Right atrium auricular region (tissue), 2 donors: ENCODE results near the gene TSPAN7. TPM values are rescaled to one million over a fixed set of nuclear protein-coding genes. Genes with fewer than 3 reads are reported as not detected.
A peak's percentile ranks its signal among the peaks of the same experiment; 100 is the strongest.

Source experiments
- DNase-seq: peaks from one replicate; pipeline ENCODE4 v3.0.0-alpha.2; 2019; ENCODE audit warnings: low spot score
- H3K27ac ChIP-seq, 2 donors: fragments of 200-600 bp; sonication (generic); 1 replicate in 1 of 2; 2 replicates in 1 of 2; pipeline ENCODE4 v1.5.1; 2016 to 2019
- H3K27me3 ChIP-seq, 2 donors: fragments of 200-600 bp; sonication (generic); one replicate each; pipeline versions ENCODE4 v1.5.1 to v1.6.0; 2017 to 2019
- H3K36me3 ChIP-seq: fragments of 200-600 bp; sonication (generic); one replicate; pipeline ENCODE4 v1.5.1; 2016
- H3K4me1 ChIP-seq, 2 donors: fragments of 200-600 bp; sonication (generic); one replicate each; pipeline versions ENCODE4 v1.5.1 to v1.6.0; 2017 to 2019
- H3K4me3 ChIP-seq, 2 donors: fragments of 200-600 bp; sonication (generic); 1 replicate in 1 of 2; 2 replicates in 1 of 2; pipeline ENCODE4 v1.5.1; 2017 to 2019; ENCODE audit warnings: mild to moderate bottlenecking in 1 of 2, moderate library complexity in 1 of 2
- H3K9me3 ChIP-seq, 2 donors: fragments of 200-600 bp; sonication (generic); one replicate each; pipeline ENCODE4 v1.5.1; 2019
- total RNA-seq, 2 donors: library from RNA; depleted of rRNA; stranded (reverse); fragments of >200 nt; gene quantifications; one replicate each; pipeline ENCODE4 v1.1.0, GENCODE V29; 2016
- TF ChIP-seq, protein P1 (sequence below), 2 donors: fragments of 200-600 bp; sonication (generic); IDR thresholded peaks; one replicate each; pipeline ENCODE4 v1.5.1; 2019; ENCODE audit warnings: antibody characterized with exemption in 2 of 2

Gene TSPAN7
- total RNA-seq, 2 donors from 2014 or later, result 100 to 134 TPM

DNA sequence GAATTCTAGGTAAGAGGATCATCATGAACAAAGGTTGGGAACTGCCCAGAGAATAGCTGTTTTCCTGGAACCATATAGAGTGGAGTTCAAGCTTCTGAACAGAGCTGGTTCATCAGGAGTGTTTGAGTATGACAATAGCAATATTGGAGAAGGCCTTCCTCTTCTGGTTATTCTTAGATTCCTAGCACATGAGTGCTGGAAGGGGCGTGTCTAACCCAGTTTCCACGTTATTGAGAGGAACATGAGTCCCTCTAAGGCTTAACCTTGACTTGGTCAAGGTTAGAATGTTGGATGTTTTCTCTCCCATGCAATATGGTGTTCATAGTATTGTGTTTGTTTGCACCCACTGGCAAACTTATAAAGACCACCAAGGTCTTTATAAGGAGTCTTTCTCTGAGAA lies 101.3 kb downstream of the TSPAN7 start:
- Histone ChIP-seq H3K4me1 (no peaks in the 10 kb centered on the region), H3K4me3 (no peak overlapping the region), H3K36me3 (no peaks in the 10 kb centered on the region), H3K27ac (no peak overlapping the region), H3K9me3 (no peaks in the 10 kb centered on the region), H3K27me3 (no peaks in the 10 kb centered on the region)
- DNase-seq, result no peak
- TF ChIP-seq, protein P1, sequence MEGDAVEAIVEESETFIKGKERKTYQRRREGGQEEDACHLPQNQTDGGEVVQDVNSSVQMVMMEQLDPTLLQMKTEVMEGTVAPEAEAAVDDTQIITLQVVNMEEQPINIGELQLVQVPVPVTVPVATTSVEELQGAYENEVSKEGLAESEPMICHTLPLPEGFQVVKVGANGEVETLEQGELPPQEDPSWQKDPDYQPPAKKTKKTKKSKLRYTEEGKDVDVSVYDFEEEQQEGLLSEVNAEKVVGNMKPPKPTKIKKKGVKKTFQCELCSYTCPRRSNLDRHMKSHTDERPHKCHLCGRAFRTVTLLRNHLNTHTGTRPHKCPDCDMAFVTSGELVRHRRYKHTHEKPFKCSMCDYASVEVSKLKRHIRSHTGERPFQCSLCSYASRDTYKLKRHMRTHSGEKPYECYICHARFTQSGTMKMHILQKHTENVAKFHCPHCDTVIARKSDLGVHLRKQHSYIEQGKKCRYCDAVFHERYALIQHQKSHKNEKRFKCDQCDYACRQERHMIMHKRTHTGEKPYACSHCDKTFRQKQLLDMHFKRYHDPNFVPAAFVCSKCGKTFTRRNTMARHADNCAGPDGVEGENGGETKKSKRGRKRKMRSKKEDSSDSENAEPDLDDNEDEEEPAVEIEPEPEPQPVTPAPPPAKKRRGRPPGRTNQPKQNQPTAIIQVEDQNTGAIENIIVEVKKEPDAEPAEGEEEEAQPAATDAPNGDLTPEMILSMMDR (IDR thresholded peaks at IDR 0.05), result no peak

DNA sequence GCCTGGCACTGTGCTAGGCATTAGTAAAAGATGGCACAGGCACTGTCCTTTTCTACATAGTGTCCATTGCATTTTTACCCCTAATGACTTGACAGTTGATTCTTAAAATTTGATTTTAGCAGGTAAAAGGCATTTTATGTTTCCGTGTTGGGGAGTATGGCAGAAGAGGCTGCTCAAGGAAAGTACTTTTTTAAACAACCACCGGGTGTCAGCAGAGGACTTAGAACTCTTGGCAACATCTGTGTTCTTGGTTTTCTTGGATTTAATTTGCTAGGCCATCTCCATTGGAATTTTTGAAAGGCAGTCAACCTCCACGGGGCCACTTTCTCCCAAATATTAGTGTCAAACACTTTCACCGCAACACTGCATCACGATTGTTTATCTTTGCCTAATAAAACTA lies 102.9 kb downstream of the TSPAN7 start:
- TF ChIP-seq, protein P1 (IDR thresholded peaks at IDR 0.05), result peak in 1 of 2 donors; percentile 60
- Histone ChIP-seq H3K4me3 (no peak overlapping the region), H3K9me3 (no peaks in the 10 kb centered on the region), H3K27me3 (no peaks in the 10 kb centered on the region), H3K4me1 (no peaks in the 10 kb centered on the region), H3K36me3 (no peaks in the 10 kb centered on the region), H3K27ac (no peak overlapping the region)
- DNase-seq, result no peak

DNA sequence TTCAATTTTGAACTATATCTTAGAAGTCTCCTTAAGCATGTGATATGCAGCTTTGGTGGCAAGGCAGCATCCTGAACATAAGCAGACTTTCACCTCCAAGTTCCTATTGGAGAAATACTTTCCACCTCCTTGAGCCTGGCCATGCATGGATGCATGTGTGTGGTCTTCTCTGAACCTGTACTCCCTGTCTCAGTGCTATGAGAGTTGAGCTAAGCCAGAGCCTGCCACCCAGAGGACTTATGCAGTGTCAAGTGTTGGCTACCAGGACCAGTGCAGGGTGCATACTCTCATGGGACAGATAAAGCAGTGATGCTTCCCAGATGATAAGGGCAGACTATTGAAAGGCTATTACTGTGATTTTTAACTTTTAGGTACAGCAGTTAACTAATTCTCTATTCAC lies 105.6 kb downstream of the TSPAN7 start:
- H3K36me3 ChIP-seq, result no peaks in the 10 kb centered on the region
- TF ChIP-seq, protein P1 (IDR thresholded peaks at IDR 0.05), result no peak

DNA sequence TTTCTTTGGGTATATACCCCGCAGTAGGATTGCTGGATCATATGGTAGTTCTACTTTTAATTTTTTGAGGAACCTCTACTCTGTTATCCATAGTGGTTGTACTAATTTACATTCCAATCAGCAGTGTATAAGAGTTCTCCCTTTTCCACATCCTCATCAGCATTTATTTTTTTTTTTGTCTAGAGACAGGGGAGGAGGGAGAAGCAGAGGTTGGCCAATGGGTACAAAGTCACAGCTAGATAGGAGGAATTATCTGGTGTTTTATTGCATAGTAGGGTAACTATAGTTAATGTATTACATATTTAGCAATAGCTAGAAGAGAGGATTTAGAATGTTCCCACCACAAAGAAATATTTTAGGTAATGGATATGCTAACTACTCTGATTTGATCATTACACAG lies 107.4 kb downstream of the TSPAN7 start:
- DNase-seq, result no peak
- Histone ChIP-seq H3K27me3 (no peaks in the 10 kb centered on the region), H3K4me1 (no peaks in the 10 kb centered on the region), H3K9me3 (no peaks in the 10 kb centered on the region), H3K4me3 (no peak overlapping the region), H3K27ac (no peak overlapping the region), H3K36me3 (no peaks in the 10 kb centered on the region)
- TF ChIP-seq, protein P1 (IDR thresholded peaks at IDR 0.05), result no peak

More for the DNA sequence above, 105.6 kb downstream of the TSPAN7 start:
- Histone ChIP-seq H3K27ac (no peak overlapping the region), H3K4me1 (no peaks in the 10 kb centered on the region), H3K4me3 (no peak overlapping the region), H3K27me3 (no peaks in the 10 kb centered on the region), H3K9me3 (no peaks in the 10 kb centered on the region)
- DNase-seq, result no peak

DNA sequence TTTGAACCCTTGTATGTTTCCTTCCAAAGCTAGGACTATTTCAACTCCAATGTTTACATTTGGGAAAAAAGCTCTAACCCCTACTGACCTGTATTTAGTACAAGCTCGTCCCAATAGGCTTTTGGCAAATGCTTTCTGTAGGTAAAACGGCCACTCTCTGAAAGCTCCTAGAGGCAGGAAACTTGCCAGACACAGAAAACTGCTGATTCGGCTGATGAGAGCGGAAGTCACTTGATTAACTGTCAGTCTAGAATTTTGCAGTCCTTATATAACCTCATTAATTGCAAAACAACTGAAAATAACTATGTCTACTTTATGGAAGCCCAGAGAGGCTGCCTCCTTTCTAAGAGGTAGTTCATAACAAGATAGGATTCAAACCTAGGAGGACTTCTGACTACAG lies 108.1 kb downstream of the TSPAN7 start:
- Histone ChIP-seq H3K4me3 (no peak overlapping the region), H3K4me1 (no peaks in the 10 kb centered on the region), H3K36me3 (no peaks in the 10 kb centered on the region), H3K27ac (no peak overlapping the region), H3K9me3 (no peaks in the 10 kb centered on the region), H3K27me3 (no peaks in the 10 kb centered on the region)
- DNase-seq, result no peak
- TF ChIP-seq, protein P1 (IDR thresholded peaks at IDR 0.05), result no peak

DNA sequence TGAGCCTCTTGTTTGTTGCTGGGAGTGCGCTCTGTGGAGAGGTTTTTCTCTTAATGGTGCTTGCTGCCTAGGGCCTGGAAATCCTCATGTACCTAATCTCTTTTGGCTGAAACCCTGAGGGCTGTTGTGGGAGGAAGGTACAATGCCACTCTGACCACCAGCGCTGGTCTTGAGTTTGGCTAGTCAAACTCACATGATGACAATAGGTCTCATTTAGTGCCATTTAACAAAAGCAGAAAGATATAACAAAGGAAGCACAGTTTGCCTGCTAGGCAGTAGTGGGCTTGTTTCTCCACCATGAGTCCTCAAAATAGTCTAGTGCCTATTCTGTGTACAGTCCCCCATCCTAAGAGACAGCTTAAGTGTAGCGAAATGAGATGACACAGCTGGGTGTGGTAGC lies 111.3 kb downstream of the TSPAN7 start:
- H3K27ac ChIP-seq, result no peak overlapping the region
- TF ChIP-seq, protein P1 (IDR thresholded peaks at IDR 0.05), result no peak
- no peak for DNase-seq
- H3K4me3 ChIP-seq, result no peak overlapping the region
- H3K4me1 ChIP-seq, result no peaks in the 10 kb centered on the region
- H3K36me3 ChIP-seq, result peaks cover 5% of the 10 kb centered on the region
- no peaks in the 10 kb centered on the region for H3K27me3 ChIP-seq
- H3K9me3 ChIP-seq, result no peaks in the 10 kb centered on the region
